ENCODE results near the gene GNG2. TPM values are rescaled to one million over a fixed set of nuclear protein-coding genes. Genes with fewer than 3 reads are reported as not detected.

The GNG2 gene
- total and polyA plus RNA-seq, 2 of the 8 experiments (the other 6 are each of a cell fraction or from before 2014, with no cell fraction given), result 8.2 to 17.9 TPM

DNA sequence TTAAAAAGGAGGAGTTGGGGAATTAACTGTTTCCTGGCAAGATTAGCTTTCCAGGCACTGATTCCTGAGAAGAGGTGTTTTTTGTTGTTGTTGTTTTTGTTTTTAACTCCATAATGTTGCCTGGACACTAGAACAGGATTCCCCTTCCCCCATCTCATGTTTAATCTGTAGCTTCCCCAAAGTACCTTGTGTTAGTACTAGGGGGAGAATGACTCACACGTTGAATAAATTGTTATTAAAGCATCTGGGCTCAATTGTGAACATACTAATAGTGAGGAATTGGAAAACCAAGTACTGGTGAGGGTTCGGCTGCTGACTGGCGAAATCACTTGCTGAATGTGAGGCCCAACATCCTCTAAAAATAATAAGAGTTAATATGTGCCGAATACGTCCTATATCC is 1.3 kb upstream of the GNG2 start:
- Histone ChIP-seq H2BK120ac (replicated peaks; ENCODE audit: low read depth, low read length) (no peak overlapping the region), H3K79me2 (ENCODE audit: control insufficient read depth in 1 of 2, insufficient read depth in 2 of 2, low read length in 2 of 2) (no peaks in the 10 kb centered on the region), H3K14ac (ENCODE audit: insufficient read length) (no peak overlapping the region), H3K36me3 (ENCODE audit: control insufficient read depth in 2 of 4, insufficient read depth in 4 of 4, low read length in 3 of 4) (no peaks in the 10 kb centered on the region), H3K4ac (replicated peaks; ENCODE audit: insufficient read length, low read depth, low read length) (no peak overlapping the region), H4K91ac (replicated peaks; ENCODE audit: insufficient read length, low read length) (no peak overlapping the region), H3K27me3 (replicated peaks in 1 of 4; ENCODE audit: control insufficient read depth in 3 of 4, extremely low read depth in 1 of 4, insufficient read depth in 3 of 4, low read length in 3 of 4) (peaks cover 0 to 15% (median 8%) of the 10 kb centered on the region in 4 experiments; a peak in 4 of 7 replicates), H4K20me1 (replicated peaks in 1 of 2; ENCODE audit: control insufficient read depth in 1 of 2, insufficient read depth in 2 of 2, low read length in 2 of 2) (no peaks in the 10 kb centered on the region), H3K4me2 (ENCODE audit: insufficient read depth in 1 of 2, low read depth in 2 of 2, low read length in 2 of 2) (no peak overlapping the region), H2BK5ac (ENCODE audit: low read depth, low read length) (no peak overlapping the region), H2BK20ac (ENCODE audit: low read length) (no peak overlapping the region), H3K9ac (replicated peaks in 1 of 4; ENCODE audit: extremely low read depth in 1 of 4, low read depth in 3 of 4, low read length in 3 of 4) (no peak overlapping the region), H4K8ac (ENCODE audit: extremely low read depth, insufficient read depth, low read length) (no peak overlapping the region), H3K4me1 (replicated peaks in 1 of 4; ENCODE audit: control insufficient read depth in 3 of 4, insufficient read depth in 4 of 4, low read length in 3 of 4) (peaks cover 0 to 10% (median 6%) of the 10 kb centered on the region in 4 experiments; a peak in 5 of 7 replicates), H3K23ac (ENCODE audit: insufficient read length) (no peak overlapping the region), H2AFZ (ENCODE audit: low read length) (no peak overlapping the region), H3K27ac (ENCODE audit: low read depth, low read length) (no peak overlapping the region), H3K18ac (ENCODE audit: extremely low read depth, low read length) (no peak overlapping the region), H3K79me1 (ENCODE audit: low read depth, low read length) (no peaks in the 10 kb centered on the region), H3K9me3 (ENCODE audit: insufficient read depth in 2 of 2, low read depth in 1 of 2, low read length in 1 of 2) (no peaks in the 10 kb centered on the region), H3K56ac (replicated peaks; ENCODE audit: insufficient read length, low read depth, low read length) (no peak overlapping the region), H2BK15ac (ENCODE audit: low read length) (no peak overlapping the region), H3K4me3 (ENCODE audit: extremely low read depth in 1 of 4, insufficient read depth in 2 of 4, low read depth in 3 of 4, low read length in 4 of 4) (no peak overlapping the region), H2AK5ac (ENCODE audit: low read depth, low read length) (no peak overlapping the region), H2BK12ac (ENCODE audit: low read depth, low read length) (no peak overlapping the region), H3K23me2 (ENCODE audit: low read depth, low read length) (peaks cover 6% of the 10 kb centered on the region; the same call in 1 of the 2 replicates), H4K5ac (ENCODE audit: insufficient read length, low read depth, low read length) (no peak overlapping the region)
- WGBS, 2 experiments (ENCODE audit: extremely low coverage in 1 of 2, insufficient coverage in 1 of 2, insufficient read length in 1 of 2, insufficient replicate concordance in 2 of 2, low coverage in 1 of 2, low lambda C conversion rate in 2 of 2, missing lambda C conversion rate in 1 of 2), result 84% methylated on average over 5 of the region's 5 CpGs; no CpG with 5 or more reads in 1 of the 2 experiments
- TF ChIP-seq SIRT6 (IDR thresholded peaks at IDR 0.05; ENCODE audit: low read length), result no peak
- no peak for TF ChIP-seq CEBPB (IDR thresholded peaks at IDR 0.05; ENCODE audit: low read depth, low read length)
- no peak for FAIRE-seq
- no peak for DNase-seq (ENCODE audit: low read depth in 1 of 2, low spot score in 2 of 2)
- CTCF ChIA-PET (ENCODE audit: partially characterized antibody), result interaction anchor here (1.0 to 1.3 kb wide), 2 partner anchors 63 to 83 kb away, joined by 3 to 4 read pairs; no protein-coding TSS in a partner anchor
- POLR2A ChIA-PET (ENCODE audit: partially characterized antibody), result interaction anchor here (1.8 kb wide), 1 partner anchor 12 kb away, joined by 8 read pairs; no protein-coding TSS in a partner anchor
